ENCODE data around the gene RALGPS1.
"Not testable (repeated sequence)": the region's sequence is repeated elsewhere in the genome, so short reads cannot be mapped to it uniquely, and the experiment has no call there.

The RALGPS1 gene

DNA sequence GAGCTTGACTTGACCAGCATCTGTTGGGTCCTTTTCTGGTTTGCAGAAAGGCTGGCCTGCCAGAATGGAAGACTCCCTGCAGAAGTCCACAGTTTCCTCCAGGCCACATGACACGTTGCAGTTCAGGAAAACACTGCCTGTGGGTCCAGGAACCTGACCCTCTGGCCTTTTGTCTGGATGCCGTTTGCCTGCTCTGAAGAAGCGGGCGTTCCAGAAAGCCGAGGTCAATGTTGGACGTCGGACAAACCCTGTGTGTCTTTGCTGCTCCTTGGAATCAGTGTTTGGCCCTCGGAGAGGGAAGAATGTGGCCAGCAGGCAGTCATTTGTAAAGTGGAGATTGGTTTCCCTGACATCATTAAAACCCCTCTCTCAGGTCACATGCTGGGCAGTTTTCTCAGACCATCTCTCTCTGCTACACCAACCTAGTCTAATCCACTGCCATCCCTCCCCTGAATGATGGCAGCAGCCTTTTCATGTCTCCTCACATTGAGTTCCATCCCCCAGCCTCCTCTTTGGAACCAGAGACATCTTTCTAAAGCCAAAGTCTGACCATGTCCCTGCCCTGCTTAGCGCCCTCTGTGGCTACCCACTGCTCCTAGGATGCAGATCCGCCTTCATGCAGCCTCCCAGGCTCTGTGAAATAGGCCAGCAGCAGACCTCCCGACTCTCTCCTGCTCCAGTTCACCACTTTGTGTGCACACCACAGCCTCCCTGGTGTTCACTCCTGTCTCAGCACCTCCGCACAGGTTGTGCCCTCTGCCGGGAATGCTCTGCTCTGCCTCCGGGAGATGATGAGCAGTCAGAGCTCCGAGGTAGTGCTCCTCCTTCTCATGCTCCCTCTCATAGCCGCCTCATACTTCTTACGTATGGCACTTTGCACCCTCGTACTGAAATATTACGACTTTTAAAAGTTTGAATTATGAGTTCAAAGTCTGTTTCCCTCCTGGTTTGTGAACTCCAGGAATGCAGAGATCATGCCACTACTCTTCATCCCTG is 75.6 kb downstream of the RALGPS1 start:
- no peak for DNase-seq (ENCODE audit: low read depth)

DNA sequence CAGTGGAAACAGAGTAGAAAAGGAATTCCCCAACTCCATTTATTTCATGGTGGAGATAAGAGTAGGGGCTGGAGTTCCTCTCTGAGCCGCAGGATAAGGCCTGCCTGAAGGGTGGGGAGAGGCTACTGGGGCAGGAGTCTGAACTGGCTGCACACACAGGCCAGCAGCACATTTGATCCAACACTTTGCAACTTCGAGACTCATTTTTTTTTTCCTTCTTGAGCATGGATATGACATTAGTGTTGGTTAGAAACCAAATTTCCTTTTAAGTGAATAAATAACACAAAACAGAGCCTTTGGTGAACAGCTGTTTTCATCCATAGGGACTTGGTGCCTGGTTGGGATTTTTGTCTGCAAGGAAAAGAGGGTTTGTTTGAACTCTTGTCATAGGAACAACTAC is 76.6 kb downstream of the RALGPS1 start:
- no peak for DNase-seq (ENCODE audit: low read depth)

DNA sequence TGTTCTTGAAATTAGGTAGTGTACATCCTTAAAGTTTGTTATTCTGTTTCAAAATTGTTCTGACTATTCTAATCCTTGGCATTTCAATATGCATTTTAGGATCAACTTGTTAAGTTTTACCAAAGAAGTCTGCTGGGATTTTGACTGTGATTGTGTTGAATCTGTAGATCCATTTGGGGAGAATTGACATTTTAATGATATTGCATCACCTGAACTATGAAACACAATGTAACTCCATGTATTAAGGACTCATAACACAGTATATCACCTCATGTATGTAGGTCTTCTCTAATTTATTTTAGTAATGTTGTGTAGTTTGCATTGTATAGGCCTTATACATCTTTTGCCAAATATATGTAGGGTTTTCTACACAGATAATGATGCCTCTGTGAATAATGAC is 77.8 kb downstream of the RALGPS1 start:
- DNase-seq (ENCODE audit: low read depth): no peak

DNA sequence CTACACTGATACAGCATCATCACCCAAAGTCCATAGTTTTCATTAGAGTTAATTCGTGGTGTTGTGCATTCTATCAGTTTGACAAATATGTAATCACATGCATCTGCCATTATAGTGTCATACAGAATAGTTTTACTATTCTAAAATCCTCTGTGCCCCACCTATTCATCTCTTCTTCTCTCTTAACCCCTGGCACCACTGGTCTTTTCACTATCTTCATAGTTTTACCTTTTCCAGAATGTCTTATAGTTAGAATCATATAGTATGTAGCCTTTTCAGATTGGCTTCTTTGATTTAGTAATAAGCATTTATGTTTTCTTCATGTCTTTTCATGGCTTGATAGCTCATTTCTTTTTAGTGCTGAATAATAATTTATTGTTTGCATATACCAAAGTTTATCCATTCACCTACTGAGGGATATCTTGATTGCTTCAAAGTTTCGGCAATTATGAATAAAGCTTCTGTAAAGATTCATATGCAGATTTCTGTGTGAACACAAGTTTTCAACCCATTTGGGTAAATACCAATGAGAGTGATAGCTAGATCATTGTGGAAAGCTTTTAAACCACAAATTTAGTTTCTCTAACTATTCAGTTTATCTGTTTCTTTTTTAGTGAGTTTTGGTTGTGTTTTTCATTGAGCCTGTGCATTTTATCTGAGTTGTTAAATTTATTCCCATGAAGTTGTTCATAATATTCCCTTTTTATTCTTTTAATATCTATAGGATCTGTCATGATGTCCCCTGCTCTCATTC is 84.9 kb downstream of the RALGPS1 start:
- DNase-seq (ENCODE audit: low read depth): no peak

DNA sequence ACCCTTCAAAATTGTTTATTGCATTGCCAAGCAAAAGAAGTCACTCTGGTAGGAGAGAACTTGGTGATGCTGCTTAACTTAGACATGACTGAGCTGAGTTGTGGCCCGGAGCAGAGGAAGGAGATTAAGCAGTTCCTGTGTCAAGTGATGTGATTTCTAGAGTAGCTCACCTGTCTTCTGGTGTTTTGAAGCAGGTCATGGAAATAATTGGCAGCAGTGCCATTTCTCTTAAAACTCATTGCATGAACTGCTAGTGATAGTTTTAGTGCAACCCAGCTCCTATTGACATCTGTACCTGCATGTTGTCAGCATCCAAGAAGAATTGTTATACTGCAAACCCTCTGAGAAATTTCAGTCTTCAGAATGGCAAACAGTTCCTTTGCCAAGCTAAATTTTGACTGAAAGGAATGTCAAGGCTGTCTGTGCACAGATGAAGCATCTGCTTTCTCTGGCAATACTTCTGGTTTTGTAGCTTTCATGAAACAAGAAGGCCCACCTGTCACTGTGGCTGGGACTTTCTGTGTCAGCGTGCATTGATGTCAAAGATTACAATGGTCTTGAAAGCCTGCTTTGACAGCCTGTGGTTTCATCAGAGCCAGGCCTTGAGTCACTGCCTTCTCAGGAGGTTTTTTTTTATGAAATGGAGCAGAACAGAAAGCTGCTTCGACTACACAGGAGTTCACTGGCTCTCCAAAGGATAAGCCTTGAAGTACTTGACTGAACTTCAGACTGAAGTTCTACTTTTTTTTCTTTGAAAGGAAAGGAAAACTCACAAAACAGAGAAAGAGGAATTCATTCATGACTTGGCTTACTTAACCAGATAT is 90.6 kb downstream of the RALGPS1 start:
- peak; percentile 65 for DNase-seq (ENCODE audit: low read depth)

DNA sequence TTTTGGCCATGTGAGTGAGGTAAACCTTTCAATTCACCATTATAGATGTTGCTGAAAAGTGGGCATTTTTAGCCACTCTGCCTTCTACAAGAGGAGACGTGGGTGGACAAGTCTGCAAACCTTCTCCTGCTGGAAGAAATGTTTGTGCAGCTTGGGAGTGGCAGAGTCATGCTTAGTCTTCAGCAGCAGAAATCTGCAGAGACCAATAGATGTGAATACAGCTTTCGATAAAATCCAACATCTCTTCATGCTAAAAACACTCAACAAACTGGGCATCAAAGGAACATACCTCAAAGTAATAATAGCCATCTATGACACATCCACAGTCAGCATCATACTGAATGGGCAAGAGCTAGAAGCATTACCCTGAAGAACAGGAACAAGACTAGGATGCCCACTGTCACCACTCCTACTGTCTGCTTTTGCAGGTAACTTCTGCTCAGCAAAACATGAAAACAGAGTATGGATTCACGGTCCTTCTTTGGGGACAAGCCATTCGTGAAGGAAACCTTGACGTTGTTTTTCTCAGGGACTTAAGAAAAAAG is 91.3 kb downstream of the RALGPS1 start:
- DNase-seq (ENCODE audit: low read depth): no peak

DNA sequence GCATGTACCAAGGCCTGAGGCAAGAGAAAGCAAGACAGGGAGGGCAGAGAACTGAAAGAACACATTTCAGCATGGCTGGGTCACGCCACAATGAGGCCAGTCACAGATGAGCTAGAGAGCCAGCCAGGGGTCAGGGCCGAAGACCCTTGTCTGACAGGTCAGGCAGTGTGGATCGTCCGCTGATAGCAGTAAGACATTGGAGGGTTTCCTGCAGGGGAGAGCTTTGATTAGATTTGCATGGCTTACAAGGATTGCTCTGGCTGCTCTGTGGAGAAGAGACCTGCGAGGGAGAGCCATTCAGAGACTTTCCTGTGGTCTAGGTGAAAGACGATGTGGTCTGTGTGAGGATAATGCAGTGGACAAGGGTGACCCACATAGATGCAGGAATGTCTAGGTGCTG is 93.1 kb downstream of the RALGPS1 start:
- DNase-seq (ENCODE audit: low read depth): no peak

DNA sequence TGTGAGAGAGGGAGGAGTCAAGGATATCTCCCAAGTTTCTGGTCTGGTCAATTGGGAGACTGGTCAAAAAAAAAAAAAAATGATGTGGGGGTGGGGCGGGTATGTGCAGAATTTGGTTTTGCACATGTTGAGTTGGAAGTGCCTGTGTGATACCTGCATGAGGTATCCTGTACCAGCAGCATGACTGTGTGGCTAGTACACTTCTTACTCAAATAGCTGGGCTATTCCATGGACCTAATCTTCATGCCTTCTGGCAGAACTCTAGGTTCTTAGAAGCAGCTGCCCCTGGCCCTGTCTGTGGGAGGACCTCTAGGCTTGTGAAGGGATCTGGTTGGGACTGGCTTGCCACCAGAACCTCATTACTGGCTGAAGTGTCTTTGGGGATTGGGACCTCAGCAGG is 93.5 kb downstream of the RALGPS1 start:
- DNase-seq (ENCODE audit: low read depth): no peak

DNA sequence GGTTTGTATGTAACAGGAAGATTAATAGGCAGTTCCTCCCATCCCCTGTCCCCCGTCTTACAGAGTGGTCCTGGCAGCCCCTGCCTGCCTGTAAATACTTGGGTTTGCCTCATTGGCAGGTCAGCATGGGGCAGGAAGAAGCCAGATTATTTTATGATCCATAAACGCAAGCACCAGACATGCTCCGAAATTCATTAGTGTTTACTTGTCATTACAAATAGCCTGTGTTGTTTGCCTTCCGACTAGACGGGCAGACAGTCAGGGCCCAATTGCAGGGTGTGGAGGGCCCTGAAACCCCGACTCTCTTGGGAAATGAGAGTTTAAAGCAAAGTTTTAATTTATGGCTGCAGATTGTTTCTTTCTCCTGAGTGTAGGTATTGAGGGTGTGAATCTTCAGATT is 97.2 kb downstream of the RALGPS1 start:
- no peak for DNase-seq (ENCODE audit: low read depth)

DNA sequence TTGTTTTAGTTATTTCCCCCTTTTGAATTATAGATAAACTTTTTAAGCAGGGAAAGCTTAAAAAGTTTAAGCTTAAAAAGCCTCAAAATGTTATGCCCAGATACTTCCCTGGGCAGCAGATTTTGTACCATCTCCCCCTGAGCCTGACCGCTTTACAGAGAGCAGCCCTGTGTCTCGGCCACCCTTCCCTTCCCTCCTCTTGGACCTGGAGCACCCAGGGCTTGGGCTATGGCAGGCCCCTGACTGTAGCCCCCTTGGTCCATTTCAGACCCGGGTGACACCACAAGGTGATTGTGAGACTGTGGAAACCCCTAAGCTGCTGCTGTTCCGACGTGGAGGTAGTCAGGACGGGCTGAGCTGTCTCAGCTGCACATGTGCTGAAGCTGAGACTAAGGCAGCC is 97.7 kb downstream of the RALGPS1 start:
- DNase-seq (ENCODE audit: low read depth): no peak

DNA sequence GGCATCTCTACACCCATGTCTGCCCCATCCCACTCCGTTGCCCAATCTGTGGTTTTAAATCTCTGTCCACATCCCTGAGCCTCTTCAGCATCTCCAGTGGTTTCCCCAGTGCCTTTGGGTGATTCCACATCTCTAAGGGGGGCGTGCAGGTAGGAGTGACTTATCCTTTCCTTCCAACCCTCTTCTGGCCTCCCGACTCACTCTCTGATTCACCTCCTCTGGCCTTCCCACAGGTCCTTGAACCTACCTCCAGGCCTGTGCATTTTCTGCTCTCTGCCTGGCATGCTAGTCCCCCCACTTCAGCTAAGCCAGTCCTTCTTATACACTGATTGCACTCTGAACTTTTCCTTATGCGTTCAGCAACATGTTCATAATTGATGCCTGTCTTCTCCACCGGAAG is 99.0 kb downstream of the RALGPS1 start:
- no peak for DNase-seq (ENCODE audit: low read depth)

DNA sequence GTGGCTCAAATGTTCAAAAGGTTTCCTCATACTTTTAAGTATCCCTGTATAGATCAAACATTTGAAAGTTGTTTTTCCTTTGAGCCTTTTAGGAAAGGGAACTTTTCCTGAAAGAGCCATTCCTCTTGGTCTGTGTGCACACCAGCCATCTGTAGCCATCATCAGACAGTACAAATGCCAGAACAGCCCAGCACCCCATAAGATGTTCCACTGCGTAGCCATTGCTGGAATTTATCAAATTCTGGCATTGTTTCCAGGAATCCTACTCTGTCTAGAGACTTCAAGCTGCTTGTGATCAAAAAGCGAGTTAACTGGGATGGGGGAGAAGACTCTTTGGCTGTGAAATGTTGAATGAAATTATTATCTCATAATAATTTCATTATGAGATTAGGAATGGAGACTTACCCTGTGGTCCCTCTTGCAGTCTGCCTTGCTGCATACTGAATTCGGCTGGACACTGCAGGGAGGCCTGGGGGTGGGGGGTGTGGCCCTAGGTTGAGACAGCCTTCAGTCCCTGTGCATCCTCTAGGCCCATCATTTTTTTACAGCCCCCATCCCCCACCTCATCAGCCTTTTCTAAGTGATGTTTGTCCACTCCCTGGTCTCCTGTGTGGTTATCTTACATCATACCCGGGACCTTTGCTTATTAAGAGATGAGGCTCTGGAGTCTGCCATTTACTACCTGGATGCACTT is 99.8 kb downstream of the RALGPS1 start:
- no peak for DNase-seq (ENCODE audit: low read depth)

DNA sequence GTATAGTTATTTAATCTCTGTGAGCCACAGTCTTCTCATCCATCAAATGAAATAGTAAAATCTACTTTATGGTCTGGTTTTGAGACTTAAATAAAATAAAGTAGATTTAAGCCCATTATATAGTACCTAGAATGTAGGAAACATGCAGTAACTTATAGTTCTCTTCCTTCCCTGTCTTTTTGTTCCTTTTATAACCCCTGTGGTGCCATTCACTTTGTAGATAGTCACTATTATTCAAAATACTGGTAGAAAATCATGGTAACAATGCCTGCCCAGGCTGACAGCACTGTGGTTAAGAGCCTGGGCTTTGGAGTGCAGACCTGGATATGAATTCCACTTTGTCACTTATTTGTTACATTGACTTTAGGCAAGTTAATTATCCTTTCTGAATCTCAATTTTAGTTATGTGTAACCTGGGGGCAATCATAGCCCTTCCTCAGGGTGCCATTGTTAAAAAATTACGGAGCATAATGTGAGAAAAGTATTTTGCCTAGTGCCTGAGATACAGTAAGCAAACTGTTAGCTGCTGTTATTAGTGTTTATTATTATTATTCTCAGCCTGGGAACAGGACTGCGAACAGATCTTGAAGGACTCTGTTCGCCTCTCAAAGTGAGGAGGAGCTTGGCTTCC is 100.4 kb downstream of the RALGPS1 start:
- DNase-seq (ENCODE audit: low read depth): no peak

DNA sequence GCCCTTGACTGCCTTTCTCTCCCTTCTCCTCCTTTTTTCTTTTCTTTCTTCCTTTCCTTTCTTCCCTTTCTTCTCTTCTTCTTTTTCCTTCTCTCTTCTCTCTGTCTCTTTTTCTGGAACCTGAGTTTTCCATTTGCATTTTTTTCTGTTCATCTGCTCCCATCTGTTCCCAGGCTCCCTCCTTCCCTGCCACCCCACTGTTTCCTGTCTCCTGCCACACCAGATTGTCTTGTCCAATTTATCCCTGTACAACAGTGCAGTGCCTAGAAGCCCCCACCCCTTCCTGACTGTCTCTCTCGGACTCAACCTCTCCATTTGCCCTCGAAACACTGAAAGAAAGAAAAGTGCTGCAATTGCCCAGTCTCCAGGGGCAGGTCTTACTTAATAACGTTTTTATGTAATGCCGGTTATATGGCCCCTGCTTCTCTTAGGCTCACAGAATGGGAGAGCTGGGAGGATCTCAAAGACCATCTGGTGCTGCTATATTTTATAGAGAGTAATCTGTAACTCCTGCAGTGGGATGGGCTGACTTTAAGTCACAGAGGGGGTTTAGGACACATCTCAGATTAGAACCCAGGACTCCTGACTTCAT is 101.4 kb downstream of the RALGPS1 start:
- no peak for DNase-seq (ENCODE audit: low read depth)

DNA sequence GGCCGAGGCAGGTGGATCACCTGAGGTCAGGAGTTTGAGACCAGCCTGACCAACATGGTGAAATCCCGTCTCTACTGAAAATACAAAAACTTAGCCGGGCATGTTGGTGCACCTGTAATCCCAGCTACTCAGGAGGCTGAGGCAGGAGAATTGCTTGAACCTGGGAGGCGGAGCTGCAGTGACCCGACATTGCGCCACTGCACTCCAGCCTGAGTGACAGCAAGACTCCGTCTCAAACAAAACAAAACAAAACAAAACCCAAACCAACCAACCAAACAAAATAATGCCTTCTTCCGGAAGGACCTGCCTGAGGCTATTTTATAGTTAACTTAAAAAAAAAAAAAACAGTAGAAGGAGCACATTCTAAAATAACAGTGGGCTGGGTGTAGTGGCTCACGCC is 103.4 kb downstream of the RALGPS1 start:
- DNase-seq (ENCODE audit: low read depth): not testable (repeated sequence)

DNA sequence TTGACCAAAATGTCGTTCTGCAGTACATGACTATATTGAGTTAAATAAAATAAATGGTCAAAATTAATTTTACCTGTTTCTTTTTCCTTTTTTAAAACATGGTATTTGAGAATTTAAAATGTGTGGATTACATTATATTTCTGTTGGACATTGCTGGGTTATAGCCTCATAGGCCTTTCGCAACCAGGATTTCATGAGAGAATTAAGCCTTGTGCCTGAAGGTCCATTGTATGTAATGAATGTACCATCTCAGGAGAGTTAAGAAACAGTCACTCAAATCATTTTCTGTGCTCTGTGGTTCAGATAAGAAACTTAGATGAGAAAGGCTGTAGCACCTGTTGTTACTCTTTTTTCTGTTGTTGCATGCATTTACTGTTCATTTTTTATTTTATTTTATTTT is 104.4 kb downstream of the RALGPS1 start:
- DNase-seq (ENCODE audit: low read depth): no peak

DNA sequence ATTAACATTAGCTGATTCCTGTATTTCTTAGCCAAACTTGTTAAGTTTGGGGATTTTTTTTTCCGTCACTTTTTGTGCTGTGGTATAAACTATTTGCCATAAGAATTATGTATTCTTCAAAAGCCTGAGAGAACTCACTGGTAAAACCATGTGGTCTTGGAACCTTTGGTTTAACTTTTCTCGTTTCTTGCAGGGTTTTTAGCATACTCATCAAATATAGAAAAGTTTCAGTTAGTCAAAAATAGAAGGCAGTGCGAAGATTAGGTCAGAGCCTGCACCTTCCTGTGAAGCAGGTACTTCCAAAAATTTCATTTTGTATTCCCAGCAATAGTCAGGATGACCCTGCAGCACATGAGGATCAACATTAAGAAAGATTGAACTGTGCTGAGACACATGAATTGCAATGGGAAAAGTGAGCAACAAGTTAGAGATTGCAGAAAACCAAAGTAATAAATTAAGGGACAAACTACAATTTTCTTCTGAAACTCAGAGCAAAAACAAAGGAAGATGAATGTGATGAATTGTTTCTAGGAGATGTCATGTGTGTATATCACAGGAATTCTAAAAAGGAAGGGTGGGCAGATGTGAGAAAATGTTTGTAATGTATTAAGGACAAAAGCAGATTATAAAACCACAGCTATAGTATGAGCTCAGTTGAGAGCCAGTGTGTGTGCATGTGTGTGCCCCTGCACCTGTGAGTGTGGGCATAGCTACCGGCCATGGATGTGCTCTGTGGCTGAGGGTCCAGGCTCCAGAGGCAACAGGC is 105.6 kb downstream of the RALGPS1 start:
- DNase-seq (ENCODE audit: low read depth): no peak

DNA sequence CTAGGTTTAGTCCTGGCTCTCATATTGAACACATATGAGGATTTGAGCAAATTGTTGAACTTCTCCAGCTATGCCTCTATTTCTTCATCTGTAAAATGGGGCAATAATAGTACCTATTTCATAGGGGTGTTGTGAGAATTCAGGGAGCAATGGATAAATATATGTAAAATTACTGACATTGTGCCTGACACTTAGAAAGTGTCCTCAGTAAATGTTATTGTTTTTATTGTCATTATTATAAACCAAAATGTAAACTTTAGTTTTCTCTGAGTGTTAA is 106.2 kb downstream of the RALGPS1 start:
- no peak for DNase-seq (ENCODE audit: low read depth)

DNA sequence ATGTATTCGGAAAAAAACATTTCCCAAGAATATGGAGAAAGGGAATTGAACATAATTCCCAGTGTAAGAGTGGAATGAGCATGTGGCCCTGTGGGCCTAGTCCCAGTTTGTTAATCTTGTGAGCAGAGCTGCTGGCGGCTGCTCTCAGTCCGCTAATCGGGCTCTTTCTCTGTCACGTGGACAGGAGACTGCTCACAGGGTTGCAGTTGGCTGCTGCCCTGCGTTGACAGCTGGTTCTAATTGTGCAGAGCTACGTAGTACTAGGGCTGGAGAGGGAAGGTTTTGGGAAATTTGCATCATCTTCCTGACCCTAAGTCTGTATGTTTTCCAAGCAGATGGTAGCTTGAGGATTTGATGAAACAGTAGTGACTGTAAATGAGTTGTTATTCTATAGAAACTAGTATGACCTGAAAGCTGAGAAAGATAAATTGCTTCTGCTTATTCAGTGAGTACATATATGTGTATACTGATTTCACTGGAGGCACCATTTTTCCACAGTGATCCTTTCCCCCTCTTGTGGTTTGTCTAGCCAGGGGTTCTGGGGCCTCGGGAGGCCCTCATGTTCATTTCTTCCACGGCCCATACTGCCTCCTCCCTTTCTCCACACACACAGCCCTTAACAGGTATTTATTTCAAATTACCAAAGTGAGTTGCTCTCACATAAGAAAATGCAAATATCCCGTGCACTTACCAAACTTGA is 107.2 kb downstream of the RALGPS1 start:
- DNase-seq (ENCODE audit: low read depth): no peak

All from T-helper 22 cell (primary cell).